SK-N-SH (cell line): ENCODE data around the gene ATP11A. TPM values are rescaled to one million over a fixed set of nuclear protein-coding genes. Genes with fewer than 3 reads are reported as not detected.

Experiments used
- CTCF ChIA-PET: fragments of 300-600, 350-600 bp; formaldehyde crosslinking; extraction: SDS; loops from one replicate; lab custom pipeline; 2021; lab: Yijun Ruan, JAX
- POLR2A ChIA-PET: fragments of 350-600 bp; sonication (Branson Sonifier 250); formaldehyde crosslinking; extraction: SDS; loops from one replicate; lab custom pipeline; 2020; ENCODE audit warnings: antibody characterized with exemption, inconsistent platforms; lab: Yijun Ruan, JAX
- DNase-seq: peaks from one replicate; pipeline ENCODE4 v3.0.0; 2012
- H2AFZ ChIP-seq: fragments of 200-600 bp; sonication (generic); 2 replicates; pipeline ENCODE4 v1.8.1; 2016; ENCODE audit warnings: antibody characterized with exemption, mild to moderate bottlenecking, low read depth
- H3F3A ChIP-seq: fragments of 200-600 bp; sonication (generic); replicated peaks from 2 replicates; pipeline ENCODE3; 2016; ENCODE audit warnings: antibody characterized with exemption, mild to moderate bottlenecking; ENCODE audit not compliant: insufficient read depth
- H3K27ac ChIP-seq, 2 experiments: fragments of 200-500 bp in 1 of 2; fragments of 200-600 bp in 1 of 2; sonication (Bioruptor generic) in 1 of 2; sonication (generic), shearing (Covaris generic) in 1 of 2; 2 replicates each; pipeline versions ENCODE4 v1.5.1 to v1.6.1; 2014 to 2016; ENCODE audit warnings: low read depth in 2 of 2, inconsistent platforms in 1 of 2, low read length in 1 of 2, mild to moderate bottlenecking in 1 of 2, mixed read lengths in 1 of 2
- H3K27me3 ChIP-seq: fragments of 200-600 bp; sonication (generic), shearing (Covaris generic); 2 replicates; pipeline ENCODE4 v1.6.1; 2016; ENCODE audit warnings: mixed run types; ENCODE audit not compliant: insufficient read depth
- H3K36me3 ChIP-seq, 2 experiments: fragments of 200-500 bp in 1 of 2; fragments of 200-600 bp in 1 of 2; sonication (Bioruptor generic) in 1 of 2; sonication (generic) in 1 of 2; replicated peaks in 1 of 2; 2 replicates each; pipeline versions ENCODE3 to v1.5.1; 2014 to 2016; ENCODE audit warnings: low read length in 1 of 2, mild to moderate bottlenecking in 1 of 2; ENCODE audit not compliant: insufficient read depth in 2 of 2, control insufficient read depth in 1 of 2
- H3K4me1 ChIP-seq, 2 experiments: fragments of 200-500 bp in 1 of 2; fragments of 200-600 bp in 1 of 2; sonication (Bioruptor generic) in 1 of 2; sonication (generic), shearing (Covaris generic) in 1 of 2; 2 replicates each; pipeline versions ENCODE4 v1.5.1 to v1.6.1; 2014 to 2016; ENCODE audit warnings: low read depth in 1 of 2, low read length in 1 of 2, mixed run types in 1 of 2; ENCODE audit not compliant: insufficient read depth in 2 of 2, control insufficient read depth in 1 of 2
- H3K4me2 ChIP-seq: fragments of 200-600 bp; sonication (generic), shearing (Covaris generic); 2 replicates; pipeline ENCODE4 v1.6.1; 2017; ENCODE audit warnings: mixed run types
- H3K4me3 ChIP-seq, 2 experiments: fragments of 200-500 bp in 1 of 2; fragments of 200-600 bp in 1 of 2; sonication (Bioruptor generic) in 1 of 2; sonication (generic), shearing (Covaris generic) in 1 of 2; 2 replicates each; pipeline versions ENCODE4 v1.5.1 to v1.8.1; 2014 to 2016; ENCODE audit warnings: low read depth in 2 of 2, inconsistent platforms in 1 of 2, low read length in 1 of 2, mild to moderate bottlenecking in 1 of 2, mixed read lengths in 1 of 2, moderate library complexity in 1 of 2
- H3K79me2 ChIP-seq: fragments of 200-600 bp; sonication (generic); 2 replicates; pipeline ENCODE4 v1.8.1; 2017; ENCODE audit warnings: mild to moderate bottlenecking; ENCODE audit not compliant: insufficient read depth
- H3K9ac ChIP-seq: fragments of 200-600 bp; sonication (generic); 2 replicates; pipeline ENCODE4 v1.6.1; 2017; ENCODE audit warnings: mixed run types
- H3K9me2 ChIP-seq: fragments of 200-600 bp; sonication (generic); 2 replicates; pipeline ENCODE4 v1.6.1; 2017; ENCODE audit warnings: mixed run types
- H3K9me3 ChIP-seq: fragments of 200-600 bp; sonication (generic); 2 replicates; pipeline ENCODE4 v1.6.1; 2017; ENCODE audit warnings: mixed run types, mild to moderate bottlenecking, moderate library complexity
- H4K20me1 ChIP-seq: fragments of 200-600 bp; sonication (generic); 2 replicates; pipeline ENCODE4 v1.6.1; 2017; ENCODE audit warnings: mild to moderate bottlenecking, mixed run types; ENCODE audit not compliant: insufficient read depth
- FOXM1 ChIP-seq: IDR thresholded peaks from 2 replicates; pipeline ENCODE4 v1.4.0; 2012; ENCODE audit warnings: low read depth, mild to moderate bottlenecking
- GATA2 ChIP-seq: sonication (generic); formaldehyde crosslinking; IDR thresholded peaks from 2 replicates; pipeline ENCODE4 v1.5.0; 2020; ENCODE audit warnings: mild to moderate bottlenecking, missing genetic modification reagents
- MEF2A ChIP-seq: IDR thresholded peaks from 2 replicates; pipeline ENCODE4 v1.4.0; 2012; ENCODE audit warnings: low read depth, borderline replicate concordance
- PBX3 ChIP-seq: IDR thresholded peaks from 2 replicates; pipeline ENCODE4; 2012
- POLR2AphosphoS5 ChIP-seq: IDR thresholded peaks from 2 replicates; pipeline ENCODE4 v1.6.1; 2012; ENCODE audit warnings: low read depth, low read length
- RAD21 ChIP-seq: IDR thresholded peaks from 2 replicates; pipeline ENCODE4 v1.6.1; 2012; ENCODE audit warnings: mild to moderate bottlenecking, low read length
- RCOR1 ChIP-seq: fragments of 150-350 bp; IDR thresholded peaks from 2 replicates; pipeline ENCODE4 v1.6.1; 2017; ENCODE audit warnings: antibody characterized with exemption, low read length
- REST ChIP-seq: IDR thresholded peaks from 2 replicates; pipeline ENCODE4 v1.6.1; 2012; ENCODE audit warnings: mild to moderate bottlenecking, low read depth, low read length, moderate library complexity
- RFX5 ChIP-seq: IDR thresholded peaks from 2 replicates; pipeline ENCODE4 v1.6.1; 2012; ENCODE audit warnings: mild to moderate bottlenecking, improper control_type of control experiment, low read length
- RXRA ChIP-seq: IDR thresholded peaks from 2 replicates; pipeline ENCODE4 v1.4.0; 2012; ENCODE audit warnings: low read depth, mild to moderate bottlenecking, borderline replicate concordance
- SIN3A ChIP-seq: IDR thresholded peaks from 2 replicates; pipeline ENCODE4 v1.6.1; 2012; ENCODE audit warnings: low read depth, mild to moderate bottlenecking, low read length, moderate library complexity, borderline replicate concordance
- TAF1 ChIP-seq: IDR thresholded peaks from 2 replicates; pipeline ENCODE4 v1.6.1; 2012; ENCODE audit warnings: low read depth, mild to moderate bottlenecking, low read length, moderate library complexity, borderline replicate concordance
- USF1 ChIP-seq: IDR thresholded peaks from 2 replicates; pipeline ENCODE4 v1.4.0; 2012; ENCODE audit warnings: low read depth, borderline replicate concordance
- YY1 ChIP-seq: IDR thresholded peaks from 2 replicates; pipeline ENCODE4 v1.4.0; 2012; ENCODE audit warnings: low read depth, mild to moderate bottlenecking
- WGBS: methylation state at CpG from one replicate; pipeline ENCODE4 v1.1.6; 2017; ENCODE audit warnings: low lambda C conversion rate; 5-methylcytosine and 5-hydroxymethylcytosine counted together
- polyA plus RNA-seq, 3 experiments: library from polyadenylated mRNA; depleted of rRNA; stranded (reverse); fragments of >200 nt; gene quantifications; 2 replicates each; pipeline ENCODE4 v1.2.3, GENCODE V29; 2012

ATP11A gene
- polyA plus RNA-seq, 1 of the 3 experiments (the other 2 are of a cell fraction) = 4.1 TPM

GRCh38 chr13:112814905-112815585 lies 125.2 kb downstream of the ATP11A start:
- CTCF ChIA-PET = interaction anchor here (1.5 kb wide), 1 partner anchor 60 kb away, joined by 5 read pairs; no protein-coding TSS in a partner anchor
- WGBS = 69% methylated on average over 9 of the region's 10 CpGs
- H3K27ac ChIP-seq = no peak overlapping the region

GRCh38 chr13:112815871-112816270 lies 126.0 kb downstream of the ATP11A start:
- H3K9ac ChIP-seq = no peak overlapping the region
- H3K9me2 ChIP-seq = no peaks in the 10 kb centered on the region
- peaks cover 7 to 33% of the 10 kb centered on the region in 2 experiments for H3K36me3 ChIP-seq
- ChIA-PET CTCF (no interaction called here), POLR2A (no interaction called here)
- DNase-seq = no peak
- H3F3A ChIP-seq = no peaks in the 10 kb centered on the region
- H4K20me1 ChIP-seq = no peaks in the 10 kb centered on the region
- no peak overlapping the region for H3K4me3 ChIP-seq
- no peaks in the 10 kb centered on the region for H3K4me1 ChIP-seq
- H3K79me2 ChIP-seq = no peaks in the 10 kb centered on the region
- H3K27me3 ChIP-seq = no peaks in the 10 kb centered on the region
- TF ChIP-seq RXRA = no peak
- no peak for TF ChIP-seq MEF2A
- TF ChIP-seq POLR2AphosphoS5 = no peak
- no peak for TF ChIP-seq FOXM1
- no peak for TF ChIP-seq RFX5
- no peak for TF ChIP-seq PBX3
- no peak for TF ChIP-seq YY1
- TF ChIP-seq SIN3A = no peak
- TF ChIP-seq GATA2 (CRISPR knock-in tag) = no peak
- TF ChIP-seq RCOR1 = no peak
- TF ChIP-seq RAD21 = no peak
- H2AFZ ChIP-seq = no peak overlapping the region
- H3K4me2 ChIP-seq = no peak overlapping the region
- H3K9me3 ChIP-seq = no peaks in the 10 kb centered on the region
- WGBS = 97% methylated on average over 13 of the region's 13 CpGs
- H3K27ac ChIP-seq = no peak overlapping the region

More at GRCh38 chr13:112814905-112815585, 125.2 kb downstream of the ATP11A start:
- Histone ChIP-seq H3K36me3 (peaks cover 10 to 29% of the 10 kb centered on the region in 2 experiments), H3K9me3 (no peaks in the 10 kb centered on the region), H3F3A (no peaks in the 10 kb centered on the region), H3K9me2 (no peaks in the 10 kb centered on the region), H3K79me2 (no peaks in the 10 kb centered on the region), H3K4me3 (no peak overlapping the region), H3K4me2 (no peak overlapping the region), H3K27me3 (no peaks in the 10 kb centered on the region), H2AFZ (no peak overlapping the region), H3K9ac (no peak overlapping the region), H3K4me1 (no peaks in the 10 kb centered on the region), H4K20me1 (no peaks in the 10 kb centered on the region)
- TF ChIP-seq FOXM1 = no peak
- no peak for TF ChIP-seq RXRA
- no peak for TF ChIP-seq TAF1
- TF ChIP-seq USF1 = no peak
- TF ChIP-seq REST = no peak
- TF ChIP-seq RFX5 = no peak
- TF ChIP-seq MEF2A = no peak
- POLR2A ChIA-PET = no interaction called here
- no peak for DNase-seq
